Stimulated activated CD8-positive, alpha-beta memory T cell treated with anti-CD3 and anti-CD28 coated beads, Interleukin-12 subunit alpha, Interleukin-12 subunit beta, amount 100 ng/mL, for 1 hour (primary cell): Measurements from ENCODE around the gene SPATA3.
"Not testable (repeated sequence)": the region's sequence is repeated elsewhere in the genome, so short reads cannot be mapped to it uniquely, and the experiment has no call there.

Experiments used
- DNase-seq: peaks from one replicate; pipeline ENCODE4 v3.0.0-alpha.2; 2020; ENCODE audit warnings: low read depth

The SPATA3 gene

GRCh38 chr2:230998882-230999281 lies 3.0 kb downstream of the SPATA3 start:
- no peak for DNase-seq

DNA sequence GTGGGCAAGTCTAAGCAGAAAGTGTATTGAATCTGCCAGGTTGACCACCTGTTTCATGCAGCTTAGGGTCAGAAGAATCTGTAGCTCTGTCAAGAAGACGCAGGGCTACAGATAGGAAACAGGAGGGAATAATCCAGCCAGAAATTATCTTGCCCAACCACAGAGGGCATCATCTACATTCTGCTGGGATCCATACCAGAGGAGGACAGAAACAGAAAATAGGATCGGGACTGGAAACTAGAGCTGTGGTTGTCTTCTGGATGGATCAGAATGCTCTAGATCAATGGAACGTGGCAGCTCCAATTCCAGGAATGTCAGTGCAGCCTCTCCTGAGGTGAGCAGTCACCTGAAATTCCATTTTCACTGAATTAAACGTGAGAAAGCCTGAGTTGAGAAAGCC lies 3.6 kb downstream of the SPATA3 start:
- DNase-seq = no peak

DNA sequence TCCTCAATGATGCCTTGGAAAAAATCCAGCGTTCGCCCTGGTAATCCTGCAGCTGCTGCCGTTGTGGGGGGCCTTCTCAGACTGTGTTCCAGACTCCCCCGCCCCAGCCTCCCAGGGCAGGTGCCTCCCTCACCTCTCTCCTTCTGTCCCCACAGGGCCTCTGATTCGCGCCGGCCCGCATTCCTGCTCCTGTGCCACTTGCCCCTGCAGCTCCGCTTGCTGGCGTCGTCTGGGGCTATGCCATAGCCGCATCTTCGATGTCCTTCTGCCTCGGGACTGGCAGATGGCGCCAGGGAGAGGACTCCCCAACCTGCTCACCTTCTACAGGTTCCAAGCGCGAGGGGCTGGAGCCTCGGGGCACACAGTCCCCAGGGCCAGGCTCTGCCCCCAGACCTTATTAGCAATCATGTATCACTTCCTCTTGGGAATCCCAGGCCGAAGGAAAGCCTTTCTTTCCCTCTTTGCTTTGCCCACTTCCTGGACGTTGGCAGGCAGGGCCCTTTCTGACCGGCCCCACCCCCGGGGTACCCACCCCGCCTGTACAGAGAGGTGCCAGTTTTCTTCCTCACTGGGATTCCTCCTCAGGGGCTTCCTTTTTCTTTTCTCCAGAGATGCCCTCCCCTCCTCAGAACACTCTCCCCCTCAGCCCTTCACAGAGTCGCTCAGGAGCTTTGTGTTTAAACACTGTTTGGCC lies 4.4 kb downstream of the SPATA3 start:
- DNase-seq = no peak

DNA sequence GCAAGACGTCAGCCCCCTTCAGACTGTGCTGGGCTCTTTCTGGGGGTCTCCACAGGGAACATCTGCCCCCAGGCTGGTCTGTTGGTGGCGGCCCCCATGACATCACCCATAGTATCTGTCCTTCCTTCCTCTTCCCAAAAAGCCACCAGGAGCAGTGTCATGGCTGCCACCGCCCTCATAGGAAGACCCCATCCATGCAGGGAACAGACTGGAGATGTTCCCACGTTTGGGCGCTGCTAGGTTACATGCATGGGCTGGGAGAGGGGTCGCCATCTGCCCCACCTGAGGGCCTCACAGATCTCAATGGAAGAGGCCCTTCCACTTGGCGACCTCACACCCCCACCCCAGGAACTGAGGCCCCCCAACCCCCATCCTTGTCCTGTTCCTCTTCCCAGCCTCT lies 5.1 kb downstream of the SPATA3 start:
- no peak for DNase-seq

- DNase-seq = no peak
Observed at GRCh38 chr2:231001921-231002320, 6.0 kb downstream of the SPATA3 start.

- no peak for DNase-seq
Observed at GRCh38 chr2:231002641-231003040, 6.7 kb downstream of the SPATA3 start.

- no peak for DNase-seq
Observed at GRCh38 chr2:231003186-231003585, 7.3 kb downstream of the SPATA3 start.

- DNase-seq = not testable (repeated sequence)
Observed at GRCh38 chr2:231004930-231005329, 9.0 kb downstream of the SPATA3 start.

DNA sequence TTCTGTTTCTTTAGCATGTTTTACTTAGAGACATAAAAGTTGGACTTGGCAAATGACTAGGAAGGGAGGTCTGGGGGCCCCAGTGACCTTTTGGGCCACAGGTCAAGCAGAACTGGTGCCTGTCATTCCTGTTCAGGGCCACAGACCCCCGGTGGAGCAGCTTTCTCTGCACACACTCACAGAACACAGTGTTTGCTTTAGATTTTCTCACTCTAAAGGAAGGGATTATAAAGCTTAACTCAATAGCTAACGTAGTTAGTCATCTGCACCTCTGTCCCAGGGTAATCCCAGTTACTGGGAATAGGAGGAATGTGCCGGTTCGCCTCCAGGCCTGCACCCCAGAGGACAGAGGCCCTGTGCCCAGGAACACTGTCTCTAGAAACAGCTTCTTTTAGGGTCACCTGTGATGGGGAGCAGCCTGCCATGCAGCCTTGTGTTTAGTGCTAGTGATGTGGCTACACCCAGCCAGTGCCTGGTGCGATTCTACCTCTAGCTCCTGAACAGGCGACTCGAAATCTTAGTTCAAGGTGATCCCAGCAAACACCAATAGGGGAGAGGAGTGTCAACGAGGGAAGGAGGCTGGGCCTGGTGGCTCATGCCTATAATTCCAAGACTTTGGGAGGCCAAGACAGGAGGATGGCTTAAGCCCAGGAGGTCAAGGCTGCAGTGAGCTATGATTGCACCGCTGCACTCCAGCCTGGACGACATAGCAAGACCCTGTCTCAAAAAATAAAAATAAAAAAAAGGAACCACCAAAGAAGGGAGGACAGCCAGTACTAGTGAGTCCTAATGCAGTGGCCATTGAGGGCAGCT lies 11.6 kb downstream of the SPATA3 start:
- DNase-seq = no peak

DNA sequence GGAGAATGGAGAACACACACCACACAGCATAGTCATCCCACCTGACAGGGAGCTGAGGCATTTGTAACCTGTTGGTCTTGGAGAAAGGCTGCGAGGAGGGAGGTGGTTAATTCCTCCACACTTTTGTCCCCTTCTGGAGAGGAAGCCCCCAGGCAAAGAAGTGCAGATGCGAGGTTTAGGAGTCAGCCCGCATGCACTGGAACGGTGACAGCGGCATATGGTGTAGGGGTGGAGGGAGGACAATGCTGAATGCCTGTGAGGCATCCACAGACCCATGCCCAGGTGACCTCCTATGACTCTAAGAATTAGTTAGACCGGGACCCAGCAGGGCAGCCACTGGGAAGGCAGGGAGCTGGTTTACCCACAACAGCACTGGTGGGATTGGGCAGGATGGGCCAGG lies 12.2 kb downstream of the SPATA3 start:
- DNase-seq = no peak

GRCh38 chr2:231009236-231009919 lies 13.5 kb downstream of the SPATA3 start:
- DNase-seq = no peak

GRCh38 chr2:231010201-231010730 lies 14.3 kb downstream of the SPATA3 start:
- DNase-seq = no peak

- DNase-seq = no peak
Observed at GRCh38 chr2:231011526-231011925, 15.6 kb downstream of the SPATA3 start.

DNA sequence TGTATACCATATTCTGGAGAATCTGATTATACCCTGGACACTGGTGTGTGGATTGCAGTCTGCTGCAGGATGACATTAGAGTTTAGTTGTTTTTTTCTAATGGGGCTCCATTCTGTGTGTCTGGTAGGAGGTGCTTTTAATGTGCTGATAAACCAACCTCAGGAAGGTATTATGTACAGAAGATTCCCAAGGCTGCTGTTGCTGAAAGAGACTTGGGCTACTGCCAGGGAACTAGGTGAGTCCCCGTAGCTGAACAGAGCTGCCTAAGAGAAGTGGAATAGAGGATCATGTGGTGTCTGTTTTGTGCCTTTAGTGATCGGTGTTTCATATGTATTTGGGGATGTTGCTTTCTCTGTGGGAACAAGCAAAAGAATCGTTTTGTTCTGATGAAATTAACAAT lies 16.5 kb downstream of the SPATA3 start:
- no peak for DNase-seq

- no peak for DNase-seq
Observed at GRCh38 chr2:231013820-231014219, 17.9 kb downstream of the SPATA3 start.

DNA sequence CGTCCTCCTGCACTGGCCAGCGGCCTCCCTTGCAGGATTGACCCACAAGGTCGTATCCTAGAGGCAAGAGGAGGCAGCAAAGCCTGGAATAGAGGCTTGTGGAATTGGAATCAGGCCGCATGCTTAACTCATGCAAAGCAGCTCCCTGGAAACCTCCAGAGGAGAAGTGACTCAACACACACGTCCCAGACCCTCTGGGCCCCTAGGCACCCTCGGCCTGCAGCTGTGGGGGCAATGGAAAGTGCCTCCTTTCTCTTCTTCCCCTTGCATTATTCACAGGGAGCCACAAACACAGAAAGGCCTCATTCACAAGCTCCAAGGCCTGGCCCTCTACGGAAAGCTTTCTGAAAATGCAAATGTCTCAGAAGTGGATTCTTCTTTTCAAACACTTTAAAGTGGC lies 19.6 kb downstream of the SPATA3 start:
- no peak for DNase-seq

DNA sequence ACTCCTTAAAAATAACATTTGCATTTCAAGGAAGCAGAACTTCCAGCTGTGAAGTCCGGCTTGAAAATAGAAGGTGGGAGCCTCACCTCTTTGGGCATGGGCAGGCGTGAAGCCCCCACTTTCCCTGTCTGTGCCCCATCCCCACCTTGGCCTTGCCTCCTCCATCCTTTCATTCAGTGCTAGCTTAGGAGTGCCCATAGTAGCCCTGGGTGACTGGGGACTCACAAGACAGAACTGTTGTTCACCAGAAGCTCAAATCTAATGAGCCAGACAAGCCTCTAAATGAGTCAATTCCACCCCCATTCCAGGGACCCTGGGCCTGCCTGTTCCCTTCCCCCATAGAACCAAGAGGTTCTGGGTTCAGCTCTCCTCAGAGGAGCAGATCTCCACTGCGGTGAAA lies 20.0 kb downstream of the SPATA3 start:
- no peak for DNase-seq

GRCh38 chr2:231016566-231017230 lies 20.8 kb downstream of the SPATA3 start:
- DNase-seq = no peak

GRCh38 chr2:231017231-231017598 lies 21.3 kb downstream of the SPATA3 start:
- DNase-seq = no peak

DNA sequence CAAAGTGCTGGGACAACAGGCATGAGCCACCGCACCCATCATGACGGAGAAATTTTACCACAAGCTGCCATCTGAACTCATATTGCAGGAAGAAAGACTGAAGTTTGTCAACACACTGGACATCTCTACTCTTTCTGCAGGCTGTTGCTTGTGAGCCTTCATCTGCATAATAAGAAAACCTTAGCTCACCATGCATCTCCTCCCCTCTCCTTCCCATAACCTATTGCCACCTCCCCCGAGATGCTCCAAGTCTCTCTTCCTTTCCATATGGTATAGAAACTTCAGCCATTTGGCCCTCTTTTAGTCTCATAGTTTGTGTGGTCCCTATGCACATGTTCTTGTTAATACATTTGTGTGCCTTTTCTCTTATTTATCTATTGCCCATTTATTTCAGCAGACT lies 22.3 kb downstream of the SPATA3 start:
- DNase-seq = no peak

- DNase-seq = not testable (repeated sequence)
Observed at GRCh38 chr2:231025059-231025458, 29.1 kb downstream of the SPATA3 start.

- DNase-seq = no peak
Observed at GRCh38 chr2:231028889-231029288, 33.0 kb downstream of the SPATA3 start.
